KOPT-K1 (cell line): ENCODE results near the gene ACAN.
"Not testable (repeated sequence)": the region's sequence is repeated elsewhere in the genome, so short reads cannot be mapped to it uniquely, and the experiment has no call there.

Source experiments
- H3K27ac ChIP-seq: fragments of 200-600 bp; sonication (generic); 2 replicates; pipeline ENCODE4 v1.5.1; 2016; ENCODE audit warnings: antibody characterized with exemption, mild to moderate bottlenecking, low read depth, low read length; ENCODE audit not compliant: poor library complexity, severe bottlenecking
- H3K36me3 ChIP-seq: fragments of 200-600 bp; sonication (generic); 2 replicates; pipeline ENCODE4 v1.5.1; 2017; ENCODE audit warnings: antibody characterized with exemption, mild to moderate bottlenecking, low read length, moderate library complexity; ENCODE audit not compliant: insufficient read depth
- H3K9me3 ChIP-seq: fragments of 200-600 bp; sonication (generic); 2 replicates; pipeline ENCODE4 v1.5.1; 2017; ENCODE audit warnings: antibody characterized with exemption, low read length, mild to moderate bottlenecking; ENCODE audit not compliant: insufficient read depth, poor library complexity, severe bottlenecking

ACAN gene

DNA sequence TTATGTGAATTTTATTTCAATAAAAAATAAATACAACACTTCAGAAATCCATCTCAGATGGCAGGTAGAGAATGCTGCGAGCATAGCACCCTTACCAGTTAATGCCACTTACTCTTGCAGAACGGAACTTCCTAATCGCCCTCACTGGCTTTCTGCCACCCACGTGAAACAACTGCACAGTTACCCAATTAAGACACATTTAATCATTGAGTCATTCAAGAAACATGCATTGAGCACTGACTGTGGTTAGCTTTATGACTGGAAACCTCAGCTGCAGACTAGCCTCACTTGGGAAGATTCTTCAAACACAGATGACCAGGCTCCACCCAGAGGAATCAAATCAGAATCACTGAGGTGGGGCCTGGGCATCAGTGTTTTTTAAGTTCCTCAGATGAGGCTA, 115.5 kb downstream of the ACAN start:
- no peak overlapping the region for H3K27ac ChIP-seq
- H3K36me3 ChIP-seq, result no peaks in the 10 kb centered on the region
- H3K9me3 ChIP-seq, result no peaks in the 10 kb centered on the region

DNA sequence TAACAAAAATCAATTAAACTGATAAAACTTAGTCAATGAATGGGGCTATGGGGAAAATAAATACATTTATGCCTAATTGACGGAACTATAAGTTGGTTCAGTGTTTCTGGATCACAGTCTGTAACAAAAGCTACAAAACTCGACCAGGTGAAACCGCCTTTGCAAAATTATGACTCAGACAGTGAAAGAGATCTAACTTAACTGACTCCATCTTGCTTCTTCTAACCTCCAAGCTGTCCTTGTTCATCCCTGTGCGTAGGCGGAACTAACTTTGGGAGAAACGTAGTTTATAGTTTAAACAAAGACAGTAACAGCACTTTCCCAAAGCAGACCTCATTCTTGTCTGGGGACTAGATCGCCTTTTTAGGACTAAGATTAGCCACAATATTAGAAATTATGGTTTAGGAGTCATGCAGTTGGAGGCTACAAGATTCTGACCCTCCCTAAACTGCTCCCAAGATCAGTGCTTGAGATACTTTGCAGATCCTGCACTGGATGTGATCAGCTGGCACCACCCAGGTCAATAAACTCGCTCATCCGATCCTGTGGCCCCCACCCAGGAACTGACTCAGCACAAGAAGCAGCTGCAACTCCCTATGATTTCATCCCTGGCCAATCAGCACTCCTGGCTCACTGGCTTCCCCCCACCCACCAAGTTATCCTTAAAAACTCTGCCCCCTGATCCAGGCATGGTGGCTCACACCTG, 117.1 kb downstream of the ACAN start:
- Histone ChIP-seq H3K36me3 (no peaks in the 10 kb centered on the region), H3K27ac (no peak overlapping the region), H3K9me3 (no peaks in the 10 kb centered on the region)

DNA sequence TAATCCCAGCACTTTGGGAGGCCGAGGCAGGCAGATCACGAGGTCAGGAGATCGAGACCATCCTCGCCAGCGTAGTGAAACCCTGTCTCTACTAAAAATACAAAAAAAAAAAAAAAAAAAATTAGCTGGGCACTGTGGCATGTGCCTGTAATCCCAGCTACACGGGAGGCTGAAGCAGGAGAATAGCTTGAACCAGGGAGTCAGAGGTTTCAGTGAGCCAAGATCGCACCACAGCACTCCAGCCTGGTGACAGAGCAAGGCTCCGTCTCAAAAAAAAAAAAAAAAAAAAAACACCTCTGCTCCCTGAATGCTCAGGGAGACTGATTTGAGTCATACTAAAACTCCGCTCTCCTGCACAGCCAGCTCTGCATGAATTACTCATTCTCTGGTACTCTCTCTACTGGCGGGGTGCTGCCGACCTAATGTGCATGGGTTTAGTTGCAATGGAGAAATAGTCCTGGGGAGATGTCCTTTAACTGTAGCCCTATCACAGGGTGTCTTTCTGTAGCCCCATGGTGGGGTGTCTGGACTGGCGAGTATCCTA, 117.7 kb downstream of the ACAN start:
- H3K36me3 ChIP-seq, H3K27ac ChIP-seq, H3K9me3 ChIP-seq: not testable (repeated sequence)
